Uterus (tissue), 2 donors: ENCODE results near the gene FCRL6.

Experiments
- POLR2A ChIP-seq, 2 donors: fragments of 450-650 bp; IDR thresholded peaks; one replicate each; pipeline ENCODE4 v1.6.1; 2016; ENCODE audit warnings: antibody characterized with exemption in 2 of 2, mild to moderate bottlenecking in 1 of 2, moderate library complexity in 1 of 2
- TF ChIP-seq, protein P1 (sequence below), 4 experiments: fragments of 200-600 bp in 2 of 4; fragments of 450-650 bp in 2 of 4; sonication (generic) in 2 of 4; IDR thresholded peaks; one replicate each; pipeline ENCODE4 v1.5.1; 2016 to 2019; ENCODE audit warnings: antibody characterized with exemption in 4 of 4, mild to moderate bottlenecking in 2 of 4, moderate library complexity in 1 of 4

GRCh38 chr1:159854693-159855192 lies 52.6 kb downstream of the FCRL6 start:
- TF ChIP-seq, protein P1, sequence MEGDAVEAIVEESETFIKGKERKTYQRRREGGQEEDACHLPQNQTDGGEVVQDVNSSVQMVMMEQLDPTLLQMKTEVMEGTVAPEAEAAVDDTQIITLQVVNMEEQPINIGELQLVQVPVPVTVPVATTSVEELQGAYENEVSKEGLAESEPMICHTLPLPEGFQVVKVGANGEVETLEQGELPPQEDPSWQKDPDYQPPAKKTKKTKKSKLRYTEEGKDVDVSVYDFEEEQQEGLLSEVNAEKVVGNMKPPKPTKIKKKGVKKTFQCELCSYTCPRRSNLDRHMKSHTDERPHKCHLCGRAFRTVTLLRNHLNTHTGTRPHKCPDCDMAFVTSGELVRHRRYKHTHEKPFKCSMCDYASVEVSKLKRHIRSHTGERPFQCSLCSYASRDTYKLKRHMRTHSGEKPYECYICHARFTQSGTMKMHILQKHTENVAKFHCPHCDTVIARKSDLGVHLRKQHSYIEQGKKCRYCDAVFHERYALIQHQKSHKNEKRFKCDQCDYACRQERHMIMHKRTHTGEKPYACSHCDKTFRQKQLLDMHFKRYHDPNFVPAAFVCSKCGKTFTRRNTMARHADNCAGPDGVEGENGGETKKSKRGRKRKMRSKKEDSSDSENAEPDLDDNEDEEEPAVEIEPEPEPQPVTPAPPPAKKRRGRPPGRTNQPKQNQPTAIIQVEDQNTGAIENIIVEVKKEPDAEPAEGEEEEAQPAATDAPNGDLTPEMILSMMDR (IDR thresholded peaks at IDR 0.05): peak in 2 of 4 experiments; percentile 9 to 35
- peak; percentile 71 to 82 for TF ChIP-seq POLR2A (IDR thresholded peaks at IDR 0.05)
